Stimulated activated CD4-positive, alpha-beta T cell treated with anti-CD3 and anti-CD28 coated beads, Interleukin-4, amount 100 ng/mL, for 24 hours (primary cell): ENCODE results near the gene MMUT.
"Not testable (repeated sequence)": the region's sequence is repeated elsewhere in the genome, so short reads cannot be mapped to it uniquely, and the experiment has no call there.

ENCODE experiments used
- DNase-seq: peaks from one replicate; pipeline ENCODE4 v3.0.0-alpha.2; 2020

MMUT gene

GRCh38 chr6:49462927-49463611, at the start of gene MMUT, which contains the start of gene CENPQ:
TSS of gene MMUT (minus strand) at chr6:49463253. CDS start at chr6:49459466, 3,787 bp downstream.
TSS of gene CENPQ (plus strand) at chr6:49463370. CDS start at chr6:49470177, 6,807 bp downstream.
- DNase-seq = peak; percentile 92

DNA sequence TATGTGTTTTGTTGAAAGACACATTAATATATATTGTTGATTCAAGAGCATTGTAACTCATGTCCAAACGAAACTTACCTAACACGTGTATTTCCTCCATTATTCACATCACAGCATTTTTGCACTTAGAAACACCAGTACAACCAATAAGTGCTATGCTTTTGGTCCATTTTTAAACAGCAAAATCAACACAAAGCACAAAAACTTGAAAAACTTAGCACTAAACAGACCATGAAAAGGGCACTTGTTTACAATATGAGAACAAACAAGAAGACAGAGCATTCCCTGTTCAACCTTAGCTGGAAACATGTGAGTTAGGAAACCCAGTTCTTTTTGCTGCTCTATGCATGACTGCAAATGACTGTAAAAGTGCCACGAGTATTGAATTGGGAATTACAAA, 46.3 kb upstream of the MMUT start:
- no peak for DNase-seq

DNA sequence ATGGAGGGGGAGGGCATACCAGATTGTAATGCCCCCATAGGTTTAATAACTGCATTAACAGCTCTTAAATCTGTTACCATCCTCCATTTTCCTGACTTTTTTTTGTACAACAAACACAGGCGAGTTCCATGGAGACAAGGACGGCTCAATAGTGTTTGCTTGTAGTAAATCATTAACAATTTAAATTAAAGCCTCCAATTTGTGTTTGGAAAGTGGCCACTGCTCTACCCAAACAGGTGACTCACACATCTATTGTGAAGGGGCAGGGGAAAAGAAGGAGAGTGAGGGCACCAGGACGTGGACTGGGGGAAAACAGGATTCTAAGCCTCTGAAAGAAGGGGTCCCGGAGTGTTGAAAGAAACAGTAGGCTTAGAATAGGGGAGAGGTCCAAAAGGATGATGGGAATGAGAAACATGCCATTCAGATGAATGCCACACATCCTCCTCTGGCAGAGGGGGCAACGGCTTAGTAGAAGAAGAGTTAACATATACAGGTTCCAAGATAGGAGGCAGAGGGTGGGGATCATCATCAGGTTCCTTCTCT, 43.6 kb upstream of the MMUT start:
- DNase-seq = no peak

DNA sequence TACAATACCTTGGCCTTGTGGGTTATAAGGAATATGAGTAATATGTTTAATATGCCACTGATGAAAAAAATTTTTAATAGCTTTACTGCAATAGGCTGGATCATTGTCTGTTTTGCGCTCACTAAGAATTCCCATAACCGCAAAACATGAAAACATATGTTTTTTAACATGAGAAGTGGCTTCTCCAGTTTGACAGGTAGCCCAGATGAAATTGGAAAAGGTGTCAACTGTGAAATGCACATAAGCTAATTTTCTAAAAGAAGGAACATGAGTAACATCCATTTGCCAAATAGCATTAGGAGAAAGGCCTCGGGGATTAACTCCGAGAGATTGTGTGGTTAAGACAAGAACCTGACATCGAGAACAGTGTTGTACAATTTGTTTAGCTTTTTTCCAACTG, 41.6 kb upstream of the MMUT start:
- DNase-seq = no peak

- DNase-seq = no peak
These were observed 36.6 kb upstream of the MMUT start, which contains the start of gene GLYATL3 for GRCh38 chr6:49499623-49500022. TSS of gene GLYATL3 (plus strand) at chr6:49499923. CDS start at chr6:49511991, 12,068 bp downstream.

DNA sequence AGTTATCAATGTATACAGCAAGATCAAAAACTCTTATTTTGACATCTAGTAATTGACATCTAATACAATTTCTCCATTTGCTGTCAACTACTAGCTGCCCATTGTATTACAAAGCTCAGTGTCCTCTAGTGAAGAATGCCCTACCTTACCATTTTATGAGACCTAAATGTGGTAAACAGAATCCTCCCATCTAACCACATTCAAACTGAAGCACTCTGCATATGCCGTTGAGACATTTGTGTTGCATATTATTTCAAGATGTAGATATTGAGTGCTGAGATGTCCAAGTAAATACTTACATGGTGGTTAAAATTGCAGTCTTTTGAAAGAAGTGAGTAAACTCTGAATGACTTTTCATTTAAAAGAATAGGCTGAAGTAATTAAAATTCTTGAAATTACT, 36.1 kb upstream of the MMUT start:
- no peak for DNase-seq

GRCh38 chr6:49497304-49497703, 34.3 kb upstream of the MMUT start:
- DNase-seq = no peak

DNA sequence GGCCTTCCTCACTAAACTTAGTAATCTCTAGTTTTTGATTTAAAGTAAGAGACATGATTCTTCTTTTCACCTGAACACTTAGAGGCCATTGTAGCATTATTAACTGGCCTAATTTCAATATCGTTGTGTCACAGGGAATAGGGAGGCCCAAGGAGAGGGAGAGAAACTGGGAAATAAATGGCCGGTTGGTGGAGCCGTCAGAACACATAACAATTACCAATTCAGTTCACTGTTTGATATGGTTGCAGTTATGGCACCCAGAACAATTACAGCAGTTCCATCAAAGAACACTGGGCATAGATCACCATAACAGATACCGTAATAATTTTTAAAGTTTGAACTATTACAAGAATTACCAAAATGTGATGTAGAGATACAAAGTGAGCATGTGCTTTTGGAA, 27.6 kb upstream of the MMUT start:
- DNase-seq = no peak

- DNase-seq = not testable (repeated sequence)
These were observed 20.3 kb upstream of the MMUT start for GRCh38 chr6:49483380-49483779.

GRCh38 chr6:49481846-49482245, 18.8 kb upstream of the MMUT start:
- not testable (repeated sequence) for DNase-seq

DNA sequence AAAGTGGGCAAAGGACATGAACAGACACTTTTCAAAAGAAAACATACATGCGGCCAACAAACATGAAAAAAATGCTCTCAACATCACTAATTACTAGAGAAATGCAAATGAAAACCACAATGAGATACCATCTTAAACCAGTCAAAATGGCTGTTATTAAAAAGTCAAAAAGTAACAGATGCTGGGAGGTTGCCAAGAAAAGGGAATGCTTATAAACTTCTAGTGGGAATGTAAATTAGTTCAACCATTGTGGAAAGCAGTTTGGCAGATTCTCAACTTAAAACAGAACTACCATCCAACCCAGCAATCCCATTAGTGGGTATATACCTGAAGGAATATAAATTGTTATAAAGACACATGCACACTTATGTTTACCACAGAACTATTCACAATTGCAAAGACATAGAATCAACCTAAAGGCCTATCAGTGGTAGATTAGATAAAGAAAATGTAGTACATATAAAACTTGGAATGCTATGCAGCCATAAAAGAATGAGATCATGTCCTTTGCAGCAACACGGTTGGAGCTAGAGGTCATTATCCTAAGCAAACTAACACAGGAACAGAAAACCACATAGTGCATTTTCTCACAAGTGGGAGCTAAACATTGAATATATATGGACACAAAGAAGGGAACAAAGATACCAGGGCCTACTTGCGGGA, 16.4 kb upstream of the MMUT start:
- no peak for DNase-seq

- not testable (repeated sequence) for DNase-seq
These were observed 13.5 kb upstream of the MMUT start for GRCh38 chr6:49476564-49476963.

DNA sequence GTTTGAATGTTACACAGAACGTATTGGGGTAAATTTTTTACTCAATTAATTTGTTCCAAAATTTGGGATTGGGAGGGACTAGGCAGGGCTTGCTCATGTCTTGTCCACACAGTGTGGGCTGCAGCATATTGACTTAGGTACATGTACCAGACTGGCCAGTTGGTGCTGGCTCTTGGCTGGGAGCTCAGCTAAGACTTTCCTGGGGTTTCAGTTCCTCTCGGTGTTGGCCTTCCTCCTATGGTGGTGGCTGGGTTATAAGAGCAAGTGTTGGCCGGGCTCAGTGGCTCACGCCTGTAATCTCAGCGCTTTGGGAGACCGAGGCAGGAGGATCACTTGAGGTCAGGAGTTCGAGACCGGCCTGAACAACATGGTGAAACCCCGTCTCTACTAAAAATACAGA, 5.0 kb upstream of the MMUT start:
- no peak for DNase-seq

DNA sequence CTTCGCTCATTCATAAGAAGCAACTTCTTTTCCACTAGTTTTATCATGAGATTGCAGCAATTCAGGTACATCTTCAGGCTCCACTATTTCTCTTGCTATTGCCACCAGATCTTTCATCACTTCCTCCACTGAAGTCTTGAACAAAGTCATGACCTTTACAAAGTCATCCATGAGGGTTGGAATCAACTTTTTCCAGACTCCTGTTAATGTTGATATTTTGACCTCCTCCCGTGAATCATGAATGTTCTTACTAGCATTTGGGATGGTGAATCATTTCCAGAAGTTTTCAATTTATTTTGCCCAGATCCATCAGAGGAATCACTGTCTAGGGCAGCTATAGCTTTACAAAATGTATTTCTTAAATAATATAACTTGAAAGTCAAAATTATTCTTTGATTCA, 1.6 kb upstream of the MMUT start:
- no peak for DNase-seq

DNA sequence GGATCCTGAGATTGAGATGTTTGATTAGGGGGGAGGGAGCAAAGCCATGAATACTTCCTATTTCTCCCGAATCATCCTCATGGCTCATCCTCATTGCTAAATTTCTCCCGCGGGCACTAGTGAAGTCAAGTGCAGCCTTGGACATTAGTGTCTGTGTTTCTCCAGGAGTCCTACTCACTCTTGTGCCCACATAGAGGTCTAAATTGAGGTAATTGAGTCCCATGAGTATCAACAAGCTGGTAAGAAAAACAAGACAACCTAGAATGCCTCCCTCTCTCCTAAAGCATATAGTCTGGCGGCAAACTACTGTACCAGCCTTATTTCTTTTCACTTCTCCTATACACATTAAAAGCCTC, 537 bp upstream of the MMUT start:
- DNase-seq = no peak

GRCh38 chr6:49462599-49462926, 490 bp downstream of the MMUT start:
- no peak for DNase-seq

GRCh38 chr6:49462071-49462470, 982 bp downstream of the MMUT start:
- DNase-seq = no peak

DNA sequence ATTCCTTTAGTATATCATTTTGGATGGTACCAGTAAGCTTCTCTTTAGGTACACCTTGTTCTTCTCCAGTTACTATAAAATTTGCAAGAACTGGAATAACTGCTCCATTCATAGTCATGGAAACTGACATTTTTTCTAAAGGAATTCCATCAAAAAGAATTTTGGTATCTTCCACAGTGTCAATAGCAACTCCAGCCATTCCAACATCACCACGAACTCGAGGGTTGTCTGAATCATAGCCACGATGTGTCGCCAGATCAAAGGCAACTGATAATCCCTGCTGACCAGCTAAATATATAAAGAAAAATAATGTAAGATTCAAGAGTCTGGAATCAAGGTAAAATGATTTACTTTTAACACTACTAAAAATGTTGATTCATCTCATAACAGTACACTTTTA, 5.3 kb downstream of the MMUT start:
- DNase-seq = no peak

DNA sequence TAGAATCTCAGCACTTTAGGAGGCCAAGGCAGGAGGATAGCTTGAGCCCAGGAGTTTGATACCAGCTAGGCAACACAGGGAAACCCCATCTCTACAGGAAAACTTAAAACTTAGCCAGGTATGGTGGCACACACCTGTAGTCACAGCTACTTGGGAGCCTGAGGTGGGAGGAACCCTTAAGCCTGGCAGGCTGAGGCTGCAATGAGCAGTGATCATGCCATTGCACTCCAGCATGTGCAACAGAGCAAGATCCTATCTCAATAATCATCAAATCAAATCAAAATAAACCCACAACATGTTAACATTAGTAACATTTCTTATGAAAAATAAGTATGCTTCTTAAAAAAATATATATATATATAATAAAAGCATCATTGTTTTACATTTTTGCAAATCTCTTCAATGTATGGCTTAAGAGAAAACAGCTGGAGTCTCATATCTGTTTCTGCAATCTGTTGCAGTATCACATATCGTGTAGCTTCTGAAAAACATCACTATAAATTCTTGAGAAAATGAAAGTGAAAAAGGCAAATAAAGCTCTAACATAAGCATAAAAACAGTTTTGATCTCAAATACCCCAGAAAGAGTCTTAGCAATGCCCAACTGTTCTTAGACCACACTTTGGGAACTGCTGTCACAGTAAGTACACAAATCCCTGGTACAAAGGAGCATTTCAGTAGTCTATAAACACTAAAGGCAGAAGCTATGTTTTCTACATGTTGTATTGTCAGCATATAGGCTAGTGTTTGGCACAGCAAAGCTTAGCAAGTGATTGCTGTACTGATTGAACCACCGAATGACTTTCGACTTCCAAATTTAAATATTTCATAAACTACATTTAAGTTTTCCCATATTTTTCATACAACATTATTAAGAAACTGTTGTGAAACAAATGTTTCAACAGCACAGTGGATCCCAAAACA, 8.0 kb downstream of the MMUT start:
- no peak for DNase-seq

GRCh38 chr6:49453221-49453620, 9.8 kb downstream of the MMUT start:
- no peak for DNase-seq

DNA sequence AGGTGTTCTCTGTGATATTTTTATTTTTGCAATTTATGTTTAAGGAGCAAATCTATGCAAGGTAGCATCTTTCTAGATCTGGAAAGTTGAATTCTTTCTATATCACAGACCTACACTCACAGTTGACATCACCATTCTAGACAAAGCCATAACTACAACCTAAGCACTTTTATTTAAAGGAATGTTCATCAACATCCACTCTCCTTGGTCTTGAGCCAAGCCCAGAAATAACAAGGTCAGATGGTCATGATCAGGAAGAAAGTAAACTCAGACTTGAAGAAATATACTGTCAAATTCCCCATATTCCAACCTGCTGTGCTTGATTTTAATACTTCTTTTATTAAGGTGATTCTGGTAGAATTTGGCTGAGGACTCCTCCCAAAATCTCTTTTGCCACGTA, 32.2 kb downstream of the MMUT start:
- DNase-seq = no peak

- no peak for DNase-seq
These were observed 32.9 kb downstream of the MMUT start for GRCh38 chr6:49430187-49430586.

DNA sequence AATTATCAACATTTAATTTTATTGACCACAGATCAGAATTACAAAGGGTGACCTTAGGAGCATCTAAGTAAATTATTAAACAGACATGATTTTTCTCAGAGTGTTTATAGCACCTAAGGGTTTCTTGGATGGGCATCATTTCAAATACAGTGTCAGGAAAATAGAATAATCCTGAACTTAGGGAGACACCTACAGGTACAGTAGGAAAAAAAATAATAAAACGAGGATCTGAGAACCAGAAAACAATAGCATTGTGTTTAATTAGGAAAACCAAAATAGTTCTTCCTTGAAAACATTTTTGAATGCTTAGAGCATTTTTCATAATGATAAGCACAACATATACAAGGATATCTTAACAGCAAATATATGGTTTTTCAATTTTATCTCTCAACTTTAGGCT, 39.2 kb downstream of the MMUT start:
- DNase-seq = no peak
